ENCODE results near the gene TUNAR.

Gene TUNAR

DNA sequence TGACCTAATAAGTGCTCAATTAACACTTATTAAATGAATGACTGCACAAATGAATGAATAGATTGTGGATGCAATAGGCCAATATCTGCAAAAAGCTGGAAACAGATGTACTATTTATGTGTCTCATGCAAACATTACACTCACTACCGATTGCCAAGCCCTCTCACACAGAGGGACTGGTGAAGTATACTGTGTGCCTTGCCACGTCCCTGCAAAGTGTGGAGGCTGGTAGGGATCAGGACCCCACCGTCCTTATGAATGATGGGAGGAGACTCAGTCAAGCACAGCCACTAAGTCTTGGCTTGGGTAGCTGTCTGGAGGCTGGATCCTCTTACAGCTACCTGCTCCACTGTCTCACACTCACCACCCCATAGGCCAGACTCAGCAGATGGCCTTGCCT, 3.9 kb upstream of the TUNAR start:
- DNase-seq (ENCODE audit: low read depth): no peak

DNA sequence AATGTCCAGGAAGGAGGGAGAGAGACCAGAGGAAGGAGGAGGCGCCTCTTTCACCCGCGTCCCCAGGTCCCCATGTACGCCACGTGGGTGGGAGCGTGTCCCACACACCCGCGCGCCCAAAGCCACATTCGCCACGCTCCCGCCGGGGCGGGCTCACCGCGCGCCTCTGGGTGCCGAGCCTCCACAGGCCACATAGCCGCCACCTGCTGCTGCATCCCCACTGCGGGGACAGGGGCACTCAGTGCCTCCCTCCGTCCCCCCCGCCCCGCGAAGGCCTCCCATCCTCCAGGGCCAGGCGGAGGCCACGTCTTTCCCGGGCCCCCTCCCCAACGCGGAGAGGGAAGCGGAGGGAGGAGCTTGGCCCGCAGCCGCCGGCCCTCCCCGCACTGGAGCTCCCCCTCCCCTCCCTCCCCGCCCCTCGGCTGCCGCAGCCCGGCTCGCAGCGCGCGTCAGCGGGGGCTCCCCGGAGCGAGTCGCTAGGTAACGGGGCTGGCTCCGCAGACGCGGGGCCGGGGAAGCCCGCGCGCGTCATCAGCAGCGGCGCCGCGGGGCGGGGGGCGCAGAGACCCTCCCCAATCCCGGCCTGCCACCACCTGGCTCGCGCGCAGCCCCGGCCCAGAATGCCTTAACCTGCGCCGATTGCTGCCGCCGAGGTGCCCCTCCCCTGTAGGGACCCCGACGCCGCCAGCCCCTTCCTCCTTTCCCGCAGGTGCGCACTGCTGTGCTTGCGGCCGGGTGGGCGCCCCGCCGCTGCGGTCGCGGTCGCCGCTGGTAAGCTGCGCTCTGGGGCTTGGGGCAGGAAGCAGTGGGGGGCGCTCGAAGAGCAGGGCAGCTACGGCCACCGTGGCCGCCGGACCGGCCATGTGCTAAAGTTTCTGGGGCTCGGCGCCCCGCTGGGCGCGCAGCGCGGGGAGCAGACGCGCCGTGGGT, 536 bp upstream of the TUNAR start:
- no peak for DNase-seq (ENCODE audit: low read depth)

DNA sequence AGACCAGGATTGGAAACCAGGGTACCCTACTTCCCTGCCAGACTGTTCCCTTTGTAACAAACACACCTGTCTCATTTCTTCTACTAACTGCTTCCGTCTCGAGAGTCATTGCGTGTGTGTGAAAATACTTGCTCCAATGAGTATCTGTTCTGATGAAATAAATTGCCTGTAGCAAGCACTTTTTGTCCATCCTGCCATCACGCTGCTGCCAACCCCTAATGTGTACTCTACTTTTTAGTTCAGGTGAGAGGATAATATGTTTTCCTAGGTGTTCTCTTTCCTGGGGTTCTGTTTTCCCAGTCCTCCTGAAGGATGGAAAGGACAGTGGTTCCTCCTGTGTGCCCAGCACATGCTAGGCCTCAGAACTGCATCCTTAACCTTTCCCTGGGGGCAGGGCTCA, 1.0 kb downstream of the TUNAR start:
- DNase-seq (ENCODE audit: low read depth): no peak

DNA sequence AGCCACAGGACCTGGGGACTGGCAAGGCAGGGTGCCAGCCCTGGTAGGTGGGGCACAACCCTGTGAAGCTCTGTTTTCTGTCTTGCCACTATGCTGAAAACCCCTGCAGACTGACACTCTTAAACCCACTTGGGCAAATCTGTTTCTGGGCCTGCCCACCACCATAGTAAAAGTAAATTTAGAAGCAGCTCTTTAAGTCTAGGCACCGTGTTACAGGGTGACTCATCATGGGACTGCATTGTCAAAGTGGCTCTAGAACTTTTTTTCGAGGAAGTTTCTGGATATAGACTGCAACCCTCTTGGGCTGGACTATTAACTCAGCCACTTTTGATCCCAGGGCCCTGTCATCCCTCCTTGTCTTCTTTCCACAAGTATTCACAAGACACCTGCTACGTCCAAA, 7.7 kb downstream of the TUNAR start:
- DNase-seq (ENCODE audit: low read depth): no peak

DNA sequence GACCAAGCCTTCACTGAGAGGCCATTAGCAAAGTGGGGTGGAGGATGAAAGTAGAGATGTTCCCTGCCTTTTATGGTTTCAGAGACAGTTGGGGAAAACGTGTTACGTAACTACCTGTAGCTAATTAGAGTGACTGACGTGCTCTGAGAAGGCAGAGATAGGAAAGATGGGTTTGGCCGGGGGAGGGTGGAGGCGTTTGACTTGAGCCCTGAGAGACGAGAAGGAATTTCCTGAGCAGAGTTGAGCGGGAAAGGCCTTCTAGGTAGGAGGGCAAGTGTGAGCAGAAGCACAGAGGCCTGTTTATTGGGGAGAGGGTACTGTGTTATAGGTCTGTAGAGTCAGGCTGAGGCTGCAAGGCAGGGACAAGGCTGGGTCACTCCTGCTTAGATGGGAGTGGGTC, 8.6 kb downstream of the TUNAR start:
- no peak for DNase-seq (ENCODE audit: low read depth)

DNA sequence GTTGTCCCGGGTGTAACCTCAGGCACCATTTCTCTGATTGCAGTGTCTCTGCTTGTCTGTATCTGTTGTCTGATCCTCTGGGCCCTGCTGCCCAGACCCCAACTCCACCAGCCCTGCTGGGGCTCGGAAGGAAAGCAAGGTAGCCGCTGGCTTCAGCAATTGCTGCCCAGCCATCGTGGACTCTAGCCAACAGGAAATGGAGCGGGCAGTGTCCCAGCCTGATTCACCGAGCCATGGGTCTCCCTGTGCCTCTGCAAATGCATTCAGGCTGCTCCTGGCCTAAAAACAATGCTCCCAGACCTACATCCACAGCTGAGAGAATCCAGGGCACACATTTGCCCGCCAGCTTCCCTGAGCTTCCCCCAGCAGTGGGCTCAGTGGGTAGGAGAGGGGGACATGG, 9.2 kb downstream of the TUNAR start:
- DNase-seq (ENCODE audit: low read depth): no peak

DNA sequence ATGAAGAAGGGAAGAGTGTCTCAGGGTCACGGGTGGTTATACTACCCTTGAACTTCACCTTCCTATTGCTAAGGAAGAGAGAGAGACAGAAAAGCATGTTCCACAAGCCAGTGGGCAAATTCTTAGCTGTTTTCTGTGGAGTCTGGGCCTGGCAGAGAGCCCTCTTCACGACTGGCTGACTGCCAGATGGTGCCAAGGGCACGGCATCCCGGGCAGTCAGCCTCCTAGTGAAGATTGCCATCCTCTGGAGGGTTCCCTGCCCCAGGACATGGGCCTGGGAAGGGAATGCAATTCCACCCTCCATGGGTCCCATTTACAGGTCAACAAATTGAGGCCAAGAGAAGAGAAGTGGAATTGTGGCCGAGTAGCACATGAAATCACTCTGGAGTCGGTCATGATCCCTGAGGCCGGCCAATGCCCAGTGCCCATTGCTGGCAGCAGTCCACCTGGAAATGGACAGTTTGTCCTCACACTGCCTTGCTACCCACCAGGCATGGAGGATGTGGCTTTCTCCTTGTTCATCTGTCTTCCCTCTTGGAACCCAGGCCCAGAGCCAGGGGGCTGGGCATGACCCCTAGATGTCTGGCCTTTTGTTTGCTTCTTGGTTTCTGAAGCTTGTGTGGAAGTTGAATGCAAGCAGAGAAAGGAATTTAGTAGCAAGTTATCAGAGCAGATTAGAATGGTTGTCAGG, 9.9 kb downstream of the TUNAR start:
- DNase-seq (ENCODE audit: low read depth): no peak

DNA sequence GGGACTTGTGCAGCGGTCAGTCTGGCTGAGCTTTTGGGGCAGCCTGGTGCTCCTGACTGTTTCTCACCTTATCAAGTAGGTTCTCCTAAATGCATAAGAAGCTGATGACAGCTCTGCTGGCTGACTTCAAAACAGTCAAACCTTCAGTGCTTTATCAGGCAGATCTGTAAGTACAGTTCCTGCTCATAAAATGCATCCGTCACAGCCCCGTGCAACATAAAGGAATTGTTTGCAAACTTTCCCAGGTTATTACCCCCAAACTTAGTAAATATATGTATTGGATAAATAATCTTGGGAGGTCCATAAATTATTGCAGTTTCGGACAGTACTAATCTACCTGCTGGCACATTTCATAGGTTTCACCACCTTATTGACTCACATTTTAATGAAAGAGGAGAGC, 10.7 kb downstream of the TUNAR start:
- no peak for DNase-seq (ENCODE audit: low read depth)

DNA sequence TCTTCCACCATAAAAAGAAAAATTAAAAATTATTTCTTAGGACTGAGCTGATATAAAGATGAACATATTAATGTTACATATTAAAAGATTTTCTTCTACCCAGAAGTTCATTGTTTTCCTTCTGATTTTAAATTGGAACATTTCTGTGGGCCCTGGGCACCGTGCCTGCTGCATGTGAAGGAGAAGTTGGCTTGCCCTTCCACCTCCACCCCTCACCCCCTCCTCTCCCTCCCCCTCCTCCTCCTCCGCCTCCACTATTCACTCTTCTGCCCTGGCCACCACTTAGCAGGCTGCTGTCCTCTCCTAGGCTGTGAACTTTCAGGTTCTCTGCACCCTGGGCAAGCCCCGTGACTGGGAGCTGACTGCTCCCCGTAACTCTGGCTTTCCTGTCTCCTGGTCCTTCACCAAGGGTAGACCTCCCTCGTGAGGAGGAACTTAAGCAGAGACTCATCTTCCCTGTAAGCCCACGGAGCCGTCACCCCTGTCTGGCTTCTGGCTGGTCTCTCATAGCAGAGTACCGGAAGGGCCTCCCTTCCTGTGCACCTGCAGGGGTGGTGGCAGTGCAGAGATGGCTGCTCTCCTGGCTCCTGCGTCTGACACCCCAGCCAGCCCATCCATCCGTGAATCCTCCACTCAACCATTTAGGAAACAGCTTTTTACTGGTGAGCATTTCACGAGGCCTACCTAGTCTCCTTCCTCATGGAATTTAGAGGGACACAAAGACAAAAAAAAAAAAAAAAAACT, 12.8 kb downstream of the TUNAR start:
- DNase-seq (ENCODE audit: low read depth): no peak

DNA sequence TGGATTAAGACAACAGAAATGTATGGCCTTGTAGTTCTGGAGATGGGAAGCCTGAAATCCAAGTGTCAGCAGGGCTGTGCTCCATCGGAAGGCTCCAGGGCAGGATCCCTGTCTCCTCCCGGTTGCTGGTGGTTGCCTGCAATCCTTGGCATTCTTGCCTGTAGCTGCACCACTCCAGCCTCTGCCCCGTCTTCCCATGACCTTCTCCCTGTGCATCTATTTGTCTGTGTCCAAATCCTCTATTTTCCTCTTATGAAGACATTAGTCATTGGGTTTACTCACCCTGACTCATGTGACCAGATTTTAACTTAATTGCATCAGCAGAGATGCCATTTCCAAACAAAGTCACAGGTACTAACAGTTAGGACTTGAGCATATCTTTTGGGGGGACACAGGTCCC, 15.1 kb downstream of the TUNAR start:
- no peak for DNase-seq (ENCODE audit: low read depth)

DNA sequence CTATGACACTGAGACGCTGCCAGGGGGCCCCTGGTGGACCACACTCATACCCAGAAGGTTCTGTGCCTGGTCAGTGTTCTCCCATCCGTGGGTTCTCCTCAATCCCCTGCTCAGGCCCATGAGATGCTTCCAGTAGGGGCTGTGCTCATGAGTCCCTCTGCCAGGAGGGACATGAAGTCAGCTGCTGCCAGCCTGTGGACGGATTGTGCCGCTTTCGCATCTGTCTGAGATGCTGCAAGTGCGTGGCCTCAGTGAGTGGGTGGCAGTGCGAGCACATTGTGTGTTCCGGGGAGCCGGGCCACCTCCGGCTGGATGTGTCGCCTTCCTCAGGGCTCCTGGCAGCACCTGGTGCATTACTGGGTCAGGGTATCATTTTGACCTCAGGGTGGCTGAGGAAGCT, 15.5 kb downstream of the TUNAR start:
- no peak for DNase-seq (ENCODE audit: low read depth)

DNA sequence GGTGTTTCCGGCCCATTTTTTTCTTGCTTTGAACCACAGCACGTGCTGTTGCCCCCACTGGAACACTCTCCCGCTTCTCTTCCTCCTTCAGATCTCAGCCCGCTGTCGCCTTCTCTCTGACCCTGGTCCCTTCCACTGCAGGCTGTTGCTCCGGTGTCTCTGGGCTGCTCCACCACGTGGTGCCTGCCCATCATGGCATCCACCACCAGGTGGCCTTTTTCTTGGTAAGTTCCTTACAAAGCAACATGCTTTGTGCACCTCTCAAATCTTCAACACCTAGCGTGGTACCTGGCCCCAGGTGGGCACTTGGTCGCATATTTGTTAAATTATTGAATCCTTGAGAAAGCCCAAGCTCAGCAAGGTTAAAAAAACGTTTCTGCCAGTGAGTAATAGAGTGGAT, 19.1 kb downstream of the TUNAR start:
- DNase-seq (ENCODE audit: low read depth): no peak

DNA sequence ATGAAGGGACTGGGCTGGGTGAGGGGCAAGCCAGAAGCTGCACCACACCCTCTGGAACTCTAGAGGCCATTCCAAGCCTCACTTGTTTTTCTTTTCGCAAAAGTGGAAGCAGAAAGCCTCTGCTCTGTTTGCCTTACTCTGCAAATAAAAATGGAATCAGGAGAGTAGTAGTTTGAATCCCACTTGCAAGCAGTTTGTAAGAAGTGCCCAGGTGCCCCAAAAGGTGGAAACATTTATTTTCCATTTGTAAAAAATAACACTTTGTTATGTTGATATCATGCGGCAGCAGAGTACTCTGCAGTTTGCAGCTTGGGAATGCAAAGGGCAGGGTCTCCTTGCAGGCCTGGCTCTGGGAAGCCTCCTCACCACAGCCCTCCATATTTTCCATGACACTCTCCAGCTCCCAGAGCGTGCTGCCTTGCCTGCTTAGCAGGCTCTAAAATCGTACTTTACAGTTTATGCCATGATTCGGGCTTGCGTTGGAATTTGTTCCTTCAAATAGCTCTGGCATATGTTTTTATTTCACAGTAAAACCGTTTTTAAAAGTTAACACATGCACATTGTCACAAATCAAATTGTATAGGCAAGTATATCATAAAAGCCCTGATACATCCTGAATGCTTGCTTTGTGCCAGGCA, 20.0 kb downstream of the TUNAR start:
- no peak for DNase-seq (ENCODE audit: low read depth)

DNA sequence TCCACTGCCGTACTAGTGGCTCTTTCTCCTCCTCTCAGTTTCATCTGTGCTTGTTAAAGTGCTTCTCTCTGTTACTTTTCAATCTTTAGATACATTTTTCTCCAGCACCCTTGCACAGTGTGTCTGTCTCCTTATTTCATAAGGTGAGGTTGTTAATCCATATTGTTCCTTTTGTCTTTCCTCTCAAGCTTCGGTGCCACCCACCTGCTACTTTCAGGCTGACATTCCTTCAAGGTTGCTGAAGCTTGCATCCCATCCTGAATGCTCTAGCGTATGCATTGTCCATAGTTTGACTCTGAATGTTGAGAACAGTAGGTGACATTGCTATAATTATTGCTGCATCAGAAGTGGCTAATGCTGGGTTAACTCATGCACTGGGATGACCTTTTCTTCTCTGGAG, 20.6 kb downstream of the TUNAR start:
- no peak for DNase-seq (ENCODE audit: low read depth)

DNA sequence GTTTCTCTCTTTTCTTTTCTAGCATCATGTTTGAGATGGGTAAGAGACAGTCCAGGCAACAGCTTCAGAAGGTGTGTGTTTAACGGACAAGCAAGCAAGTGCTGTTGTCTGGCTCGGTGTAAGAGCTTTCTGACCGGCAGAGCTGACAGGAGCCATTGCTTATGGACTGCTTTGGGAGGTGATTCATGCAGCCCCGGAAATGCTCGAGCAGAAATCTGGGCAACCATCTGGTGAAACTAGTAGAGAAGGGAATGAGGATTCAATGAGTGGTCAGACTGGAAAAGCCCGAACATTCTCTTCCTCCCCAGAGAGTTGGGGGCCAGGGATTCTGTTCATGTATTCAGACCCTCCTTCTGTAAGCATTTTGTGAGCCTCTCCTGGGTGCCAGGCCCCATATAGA, 24.4 kb downstream of the TUNAR start:
- no peak for DNase-seq (ENCODE audit: low read depth)

DNA sequence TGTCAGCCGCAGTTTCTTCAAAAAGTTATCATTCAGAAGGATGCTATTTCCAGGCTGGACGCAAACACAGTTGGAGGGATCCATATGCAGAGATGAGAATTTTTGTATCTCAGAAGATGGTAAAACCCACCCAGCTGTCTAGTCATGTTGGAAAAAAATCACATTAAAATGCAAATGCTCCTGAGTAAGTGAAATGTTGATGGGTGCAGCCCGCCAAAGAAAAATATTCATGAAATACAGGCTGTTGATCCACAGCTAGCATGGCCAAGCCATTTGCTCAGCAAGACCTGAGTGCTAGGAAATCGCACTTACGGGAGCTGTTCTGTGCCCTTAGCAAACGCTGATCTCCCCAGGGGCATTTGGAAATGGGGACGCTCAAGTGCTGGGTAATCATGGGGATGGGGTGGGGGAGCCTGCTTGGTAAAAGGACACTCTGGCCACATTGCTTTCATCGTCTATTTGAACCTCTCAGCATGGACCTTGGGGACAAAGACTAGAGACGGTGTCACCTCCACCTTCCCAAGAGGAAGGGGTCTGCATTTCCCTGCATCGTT, 25.7 kb downstream of the TUNAR start:
- no peak for DNase-seq (ENCODE audit: low read depth)

DNA sequence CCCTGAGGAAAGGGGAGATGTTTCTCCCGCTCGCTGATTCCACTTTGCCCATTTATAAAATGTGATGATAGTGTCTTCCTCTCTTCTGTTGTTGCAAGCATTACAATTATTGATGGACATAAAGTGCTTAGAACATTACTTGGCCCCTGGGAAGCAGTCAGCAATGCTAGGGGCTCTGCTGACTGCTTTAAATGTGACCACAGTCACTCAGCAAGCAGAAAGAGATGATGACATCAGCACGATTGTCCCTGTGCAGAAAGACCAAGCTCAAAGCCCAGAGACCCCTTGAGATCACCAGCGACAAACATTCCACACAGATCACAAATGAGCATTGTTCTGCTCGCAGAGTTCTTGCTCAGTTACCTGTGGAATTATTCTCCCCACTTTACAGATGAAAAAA, 26.5 kb downstream of the TUNAR start:
- DNase-seq (ENCODE audit: low read depth): no peak

DNA sequence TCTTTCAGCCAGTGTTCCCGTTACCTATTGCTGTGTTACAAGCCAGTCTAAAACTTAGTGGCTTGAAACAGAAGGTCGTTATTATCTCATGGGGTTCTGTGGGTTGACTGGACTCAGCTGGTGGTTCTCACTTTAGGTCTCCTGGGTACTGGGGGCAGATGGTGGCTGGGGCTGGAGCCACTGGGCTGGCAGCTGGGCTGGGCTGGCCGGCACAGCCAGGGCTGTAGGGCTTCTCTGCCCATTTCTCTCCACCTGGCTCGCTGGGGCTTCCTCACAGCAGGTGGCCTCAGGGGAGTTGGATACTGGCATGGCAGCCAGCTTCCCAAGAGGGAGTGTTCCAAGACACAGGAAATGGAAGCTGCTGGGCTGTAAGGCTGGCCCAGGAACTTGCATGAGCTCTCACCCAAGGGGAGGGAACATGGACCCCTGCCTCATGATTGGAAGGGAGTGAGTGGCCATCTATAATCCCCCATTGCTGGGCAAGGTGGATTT, 27.0 kb downstream of the TUNAR start:
- no peak for DNase-seq (ENCODE audit: low read depth)

DNA sequence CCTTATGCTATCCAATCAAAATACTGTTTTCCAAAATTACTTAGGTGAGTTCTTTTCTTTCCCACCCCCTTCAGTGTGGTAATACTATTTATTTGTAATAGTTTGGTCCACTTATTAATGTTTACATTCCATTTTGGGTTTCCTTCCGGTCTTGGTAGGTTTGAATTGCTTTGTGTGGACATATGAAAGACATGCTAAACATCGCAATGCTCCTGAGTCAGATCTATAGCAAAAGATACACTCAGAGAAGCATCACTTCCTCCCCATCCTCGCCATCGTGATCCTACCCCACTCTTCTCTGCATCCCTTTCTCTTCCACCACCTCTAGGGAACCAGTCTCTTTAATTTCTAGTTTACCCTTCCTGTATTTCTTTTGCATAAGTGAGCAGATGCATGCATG, 30.0 kb downstream of the TUNAR start:
- no peak for DNase-seq (ENCODE audit: low read depth)

DNA sequence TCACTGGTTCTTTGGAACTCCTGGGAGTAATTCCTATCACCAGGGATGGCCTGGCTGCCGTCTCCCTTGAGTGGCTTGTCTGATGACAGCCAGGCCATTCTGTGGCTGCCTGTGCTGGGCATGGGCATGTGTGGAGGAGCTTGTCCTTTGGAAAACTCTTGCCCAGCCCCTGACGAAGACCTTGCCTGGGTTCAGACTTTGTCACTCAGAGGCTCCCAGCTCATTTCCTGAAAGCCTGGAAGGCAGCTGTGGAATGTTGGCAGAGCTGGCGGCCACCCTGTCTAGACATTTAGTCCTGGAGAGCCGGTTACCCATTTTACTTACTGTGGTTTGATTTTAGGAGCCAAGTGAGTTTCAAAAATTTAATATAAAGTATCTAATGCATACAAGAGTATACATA, 34.0 kb downstream of the TUNAR start:
- DNase-seq (ENCODE audit: low read depth): no peak

DNA sequence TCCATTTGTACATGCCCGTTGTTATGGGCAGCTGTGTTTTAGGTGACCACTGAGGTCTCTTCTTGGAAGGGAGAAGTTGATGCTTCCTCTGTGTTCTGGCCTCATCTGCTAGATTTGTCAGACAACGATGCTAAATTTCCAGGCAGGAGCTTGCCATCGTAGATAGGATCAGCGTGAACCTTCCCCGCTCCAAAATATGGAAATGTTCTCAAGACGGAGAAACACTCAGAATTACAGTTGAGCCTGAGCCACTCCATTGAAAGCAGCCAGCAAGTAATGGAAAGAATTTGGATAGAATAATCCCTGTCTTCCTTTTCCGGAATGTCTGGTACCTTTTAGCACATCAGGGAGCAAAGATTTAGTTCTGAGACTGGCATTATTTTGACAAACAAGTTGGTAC, 34.8 kb downstream of the TUNAR start:
- no peak for DNase-seq (ENCODE audit: low read depth)

DNA sequence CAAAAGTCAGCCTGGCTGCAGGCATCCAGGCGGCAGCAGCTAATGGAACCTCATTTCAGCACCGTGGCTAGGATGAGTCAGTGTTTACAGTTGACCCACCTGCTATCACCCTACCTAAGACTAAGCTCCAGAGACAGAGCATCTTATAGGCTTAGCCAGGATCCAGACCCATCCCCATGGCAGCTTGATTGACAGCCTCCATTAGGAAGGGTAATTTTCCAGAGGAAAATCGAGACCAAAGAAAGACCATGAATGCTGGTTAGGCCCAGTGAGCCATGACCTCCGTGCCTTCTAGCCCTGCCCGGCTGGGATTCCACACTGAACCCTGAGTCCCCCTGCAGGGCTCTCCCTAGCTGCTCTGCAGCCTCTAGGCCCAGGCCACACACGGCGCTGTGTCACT, 38.7 kb downstream of the TUNAR start:
- DNase-seq (ENCODE audit: low read depth): no peak

All from T follicular helper cell (primary cell).